Measurements from ENCODE around the gene SOX6.

GRCh38 chr11:15989685-15990084 is 366.7 kb downstream of the SOX6 start:
- TF ChIP-seq CTCF (IDR thresholded peaks at IDR 0.05), result no peak
- no peak for TF ChIP-seq POLR2A (IDR thresholded peaks at IDR 0.05)

All from uterus (tissue), 2 donors.